Prostate gland (tissue), 2 donors: Measurements from ENCODE around the gene RABGGTB.

Experiments
- CTCF ChIP-seq, 4 experiments: fragments of 200-600 bp in 2 of 4; fragments of 450-650 bp in 2 of 4; sonication (generic) in 2 of 4; IDR thresholded peaks; 1 replicate in 3 of 4; 2 replicates in 1 of 4; pipeline ENCODE4 v1.5.1; 2016 to 2019; ENCODE audit warnings: antibody characterized with exemption in 4 of 4, mild to moderate bottlenecking in 2 of 4, moderate library complexity in 2 of 4
- POLR2A ChIP-seq: fragments of 450-650 bp; IDR thresholded peaks from one replicate; pipeline ENCODE4 v1.6.1; 2016; ENCODE audit warnings: antibody characterized with exemption, mild to moderate bottlenecking
- POLR2AphosphoS5 ChIP-seq: sonication (generic); formaldehyde crosslinking; IDR thresholded peaks from one replicate; pipeline ENCODE4 v1.6.1; 2017; ENCODE audit warnings: antibody characterized with exemption

- TF ChIP-seq CTCF (IDR thresholded peaks at IDR 0.05) (no peak), POLR2A (no peak), POLR2AphosphoS5 (no peak)
Observed at GRCh38 chr1:75765697-75766355, 20.2 kb upstream of the RABGGTB start.
